Upper lobe of left lung (tissue), 4 donors: ENCODE results near the gene FBLN5.

Source experiments
- CTCF ChIP-seq, 6 experiments: fragments of 450-650 bp in 4 of 6; fragments of 200-600 bp in 2 of 6; sonication (generic) in 2 of 6; IDR thresholded peaks; one replicate each; pipeline ENCODE4 v1.5.1; 2016 to 2019; ENCODE audit warnings: antibody characterized with exemption in 6 of 6
- POLR2A ChIP-seq, 4 donors: fragments of 450-650 bp; IDR thresholded peaks; one replicate each; pipeline ENCODE4 v1.5.1; 2016 to 2017; ENCODE audit warnings: antibody characterized with exemption in 4 of 4, mild to moderate bottlenecking in 2 of 4
- POLR2AphosphoS5 ChIP-seq, 2 donors: sonication (generic); formaldehyde crosslinking; IDR thresholded peaks; one replicate each; pipeline ENCODE4 v1.5.1; 2017; ENCODE audit warnings: antibody characterized with exemption in 2 of 2

- TF ChIP-seq POLR2A (IDR thresholded peaks at IDR 0.05), result no peak
- no peak for TF ChIP-seq CTCF (IDR thresholded peaks at IDR 0.05)
- TF ChIP-seq POLR2AphosphoS5 (IDR thresholded peaks at IDR 0.05), result no peak
These were observed 1.5 kb downstream of the FBLN5 start for GRCh38 chr14:91945751-91946621.
